H1 (cell line): ENCODE data around the gene NAT9. TPM values are rescaled to one million over a fixed set of nuclear protein-coding genes. Genes with fewer than 3 reads are reported as not detected.

Experiments
- CTCF ChIA-PET: fragments of 300-600 bp; sonication (Branson Sonifier 250); formaldehyde crosslinking; loops from one replicate; lab custom pipeline; 2021; ENCODE audit not compliant: partially characterized antibody; lab: Charles Lee
- POLR2A ChIA-PET: fragments of 300-600 bp; sonication (Branson Sonifier 250); formaldehyde crosslinking; loops from one replicate; lab custom pipeline; 2021; ENCODE audit warnings: inconsistent platforms; ENCODE audit not compliant: partially characterized antibody; lab: Charles Lee
- DNase-seq, 2 experiments: peaks; one replicate each; pipeline versions ENCODE4 v3.0.0 to v3.0.0-alpha.2; 2010 to 2022; ENCODE audit warnings: low spot score in 2 of 2, low read depth in 1 of 2, mixed read lengths in 1 of 2
- FAIRE-seq: peaks from 2 replicates; lab custom pipeline; 2011; peaks lifted over from hg19 to GRCh38; lab: Jason Lieb, UNC
- H2AFZ ChIP-seq: 2 replicates; pipeline ENCODE4 v1.8.1; 2012; ENCODE audit warnings: low read length, inconsistent platforms
- H2AK5ac ChIP-seq: 2 replicates; pipeline ENCODE4 v1.6.1; 2013; ENCODE audit warnings: low read depth, low read length
- H2BK120ac ChIP-seq: replicated peaks from 2 replicates; pipeline ENCODE3; 2013; ENCODE audit warnings: low read depth, low read length, inconsistent platforms
- H2BK12ac ChIP-seq: 2 replicates; pipeline ENCODE4 v1.6.1; 2013; ENCODE audit warnings: low read depth, low read length
- H2BK15ac ChIP-seq: 2 replicates; pipeline ENCODE4 v1.6.1; 2013; ENCODE audit warnings: low read length
- H2BK20ac ChIP-seq: 2 replicates; pipeline ENCODE4 v1.6.1; 2013; ENCODE audit warnings: low read length
- H2BK5ac ChIP-seq: 2 replicates; pipeline ENCODE4 v1.6.1; 2013; ENCODE audit warnings: low read depth, low read length
- H3K14ac ChIP-seq: 2 replicates; pipeline ENCODE4 v1.6.1; 2013; ENCODE audit warnings: inconsistent platforms; ENCODE audit not compliant: insufficient read length
- H3K18ac ChIP-seq: 2 replicates; pipeline ENCODE4 v1.6.1; 2013; ENCODE audit warnings: low read length; ENCODE audit errors: extremely low read depth
- H3K23ac ChIP-seq: 2 replicates; pipeline ENCODE4 v1.6.1; 2013; ENCODE audit warnings: inconsistent platforms; ENCODE audit not compliant: insufficient read length
- H3K23me2 ChIP-seq: 2 replicates; pipeline ENCODE4 v1.6.1; 2013; ENCODE audit warnings: low read depth, low read length
- H3K27ac ChIP-seq: 2 replicates; pipeline ENCODE4 v1.6.1; 2011; ENCODE audit warnings: low read depth, low read length, inconsistent platforms
- H3K27me3 ChIP-seq, 4 experiments: replicated peaks in 1 of 4; 1 replicate in 1 of 4; 2 replicates in 3 of 4; pipeline versions ENCODE4 v1.6.1 to v1.8.1; 2011 to 2013; ENCODE audit warnings: low read length in 3 of 4, mild to moderate bottlenecking in 3 of 4, inconsistent platforms in 2 of 4, mixed read lengths in 2 of 4, moderate library complexity in 1 of 4; ENCODE audit not compliant: control insufficient read depth in 3 of 4, insufficient read depth in 3 of 4; ENCODE audit errors: extremely low read depth in 1 of 4
- H3K36me3 ChIP-seq, 4 experiments: 2 replicates each; pipeline versions ENCODE4 v1.6.1 to v1.8.1; 2011 to 2013; ENCODE audit warnings: mild to moderate bottlenecking in 4 of 4, low read length in 3 of 4, moderate library complexity in 2 of 4, control low read depth in 1 of 4, inconsistent platforms in 1 of 4; ENCODE audit not compliant: insufficient read depth in 4 of 4, control insufficient read depth in 2 of 4
- H3K4ac ChIP-seq: replicated peaks from 2 replicates; pipeline ENCODE3; 2013; ENCODE audit warnings: low read length, low read depth, mixed read lengths, inconsistent platforms; ENCODE audit not compliant: insufficient read length
- H3K4me1 ChIP-seq, 4 experiments: replicated peaks in 1 of 4; 1 replicate in 1 of 4; 2 replicates in 3 of 4; pipeline versions ENCODE4 v1.6.1 to v1.8.1; 2011 to 2013; ENCODE audit warnings: low read length in 3 of 4, inconsistent platforms in 2 of 4, mixed read lengths in 1 of 4; ENCODE audit not compliant: insufficient read depth in 4 of 4, control insufficient read depth in 3 of 4
- H3K4me2 ChIP-seq, 2 experiments: 2 replicates each; pipeline versions ENCODE4 v1.6.1 to v1.8.1; 2011 to 2013; ENCODE audit warnings: low read depth in 2 of 2, low read length in 2 of 2, control low read depth in 1 of 2, inconsistent platforms in 1 of 2, mild to moderate bottlenecking in 1 of 2; ENCODE audit not compliant: insufficient read depth in 1 of 2
- H3K4me3 ChIP-seq, 4 experiments: fragments of 200-600, 300-600 bp in 1 of 4; sonication (generic), shearing (Covaris generic), sonication (Bioruptor Twin) in 1 of 4; 2 replicates each; pipeline versions ENCODE4 v1.5.1 to v1.8.1; 2011 to 2016; ENCODE audit warnings: low read length in 4 of 4, low read depth in 3 of 4, control low read depth in 2 of 4, inconsistent platforms in 2 of 4, mild to moderate bottlenecking in 2 of 4, mixed read lengths in 1 of 4, moderate library complexity in 1 of 4; ENCODE audit not compliant: insufficient read depth in 2 of 4; ENCODE audit errors: extremely low read depth in 1 of 4
- H3K56ac ChIP-seq: replicated peaks from 2 replicates; pipeline ENCODE3; 2013; ENCODE audit warnings: low read depth, mild to moderate bottlenecking, mixed read lengths, low read length, inconsistent platforms; ENCODE audit not compliant: insufficient read length
- H3K79me1 ChIP-seq: 2 replicates; pipeline ENCODE4 v1.6.1; 2013; ENCODE audit warnings: low read depth, low read length, control low read depth
- H3K79me2 ChIP-seq, 2 experiments: 2 replicates each; pipeline versions ENCODE4 v1.6.1 to v1.8.1; 2012 to 2013; ENCODE audit warnings: low read length in 2 of 2, mild to moderate bottlenecking in 2 of 2, inconsistent platforms in 1 of 2; ENCODE audit not compliant: insufficient read depth in 2 of 2, control insufficient read depth in 1 of 2
- H3K9ac ChIP-seq, 4 experiments: replicated peaks in 1 of 4; 1 replicate in 1 of 4; 2 replicates in 3 of 4; pipeline versions ENCODE4 v1.6.1 to v1.8.1; 2011 to 2013; ENCODE audit warnings: low read depth in 3 of 4, low read length in 3 of 4, control low read depth in 2 of 4, mild to moderate bottlenecking in 2 of 4, moderate library complexity in 2 of 4, inconsistent platforms in 1 of 4; ENCODE audit errors: extremely low read depth in 1 of 4
- H3K9me3 ChIP-seq, 2 experiments: 2 replicates each; pipeline versions ENCODE4 v1.6.1 to v1.8.1; 2012 to 2013; ENCODE audit warnings: mild to moderate bottlenecking in 2 of 2, moderate library complexity in 2 of 2, control low read depth in 1 of 2, inconsistent platforms in 1 of 2, low read depth in 1 of 2, low read length in 1 of 2, mixed read lengths in 1 of 2; ENCODE audit not compliant: insufficient read depth in 2 of 2
- H4K20me1 ChIP-seq, 2 experiments: replicated peaks in 1 of 2; 2 replicates each; pipeline versions ENCODE3 to v1.8.1; 2011 to 2013; ENCODE audit warnings: inconsistent platforms in 2 of 2, low read length in 2 of 2, mild to moderate bottlenecking in 1 of 2; ENCODE audit not compliant: insufficient read depth in 2 of 2, control insufficient read depth in 1 of 2
- H4K5ac ChIP-seq: 2 replicates; pipeline ENCODE4 v1.6.1; 2013; ENCODE audit warnings: low read length, low read depth, mixed read lengths, inconsistent platforms; ENCODE audit not compliant: insufficient read length
- H4K8ac ChIP-seq: 2 replicates; pipeline ENCODE4 v1.8.0; 2013; ENCODE audit warnings: mild to moderate bottlenecking, moderate library complexity, low read length, inconsistent platforms; ENCODE audit not compliant: insufficient read depth; ENCODE audit errors: extremely low read depth
- H4K91ac ChIP-seq: replicated peaks from 2 replicates; pipeline ENCODE3; 2013; ENCODE audit warnings: low read length, mixed read lengths, inconsistent platforms; ENCODE audit not compliant: insufficient read length
- RAD21 ChIP-seq, 2 experiments: IDR thresholded peaks in 1 of 2; conservative IDR thresholded peaks in 1 of 2; 2 replicates each; pipeline ENCODE4 v1.6.1; 2011; ENCODE audit warnings: low read depth in 2 of 2, low read length in 2 of 2, improper control_type of control experiment in 1 of 2, inconsistent platforms in 1 of 2, mild to moderate bottlenecking in 1 of 2, moderate library complexity in 1 of 2
- RNF2 ChIP-seq: fragments of 200-900, 300-1000 bp; sonication (generic); IDR thresholded peaks from 2 replicates; pipeline ENCODE4 v1.7.1; 2016; ENCODE audit warnings: borderline replicate concordance, low read depth, mild to moderate bottlenecking, antibody characterized with exemption, low read length; ENCODE audit not compliant: poor library complexity, severe bottlenecking; ENCODE audit errors: missing control alignments
- SIN3A ChIP-seq, 2 experiments: IDR thresholded peaks in 1 of 2; conservative IDR thresholded peaks in 1 of 2; 2 replicates each; pipeline ENCODE4 v1.6.1; 2011 to 2012; ENCODE audit warnings: low read length in 2 of 2, improper control_type of control experiment in 1 of 2, low read depth in 1 of 2, mild to moderate bottlenecking in 1 of 2
- TAF1 ChIP-seq: IDR thresholded peaks from 2 replicates; pipeline ENCODE4 v1.6.1; 2011; ENCODE audit warnings: mild to moderate bottlenecking, low read depth, low read length
- USF2 ChIP-seq: IDR thresholded peaks from 2 replicates; pipeline ENCODE4 v1.6.1; 2011; ENCODE audit warnings: low read length, improper control_type of control experiment
- WGBS, 2 experiments: shearing (Covaris generic) in 1 of 2; methylation state at CpG; one replicate each; pipeline versions ENCODE4 v1.1.6 to v1.1.7; 2013 to 2015; ENCODE audit warnings: low lambda C conversion rate in 2 of 2, mixed read lengths in 2 of 2, inconsistent platforms in 1 of 2, low coverage in 1 of 2, missing lambda C conversion rate in 1 of 2; ENCODE audit not compliant: insufficient replicate concordance in 2 of 2, insufficient coverage in 1 of 2, insufficient read length in 1 of 2; ENCODE audit errors: extremely low coverage in 1 of 2, missing lambda C conversion rate in 1 of 2; 5-methylcytosine and 5-hydroxymethylcytosine counted together
- polyA plus RNA-seq, 7 experiments: library from polyadenylated mRNA; depleted of rRNA in 3 of 7; stranded (reverse) in 5 of 7; unstranded in 2 of 7; fragments of >200 nt in 5 of 7; fragments of 200-250 nt in 2 of 7; gene quantifications; 1 replicate in 5 of 7; 2 replicates in 1 of 7; 4 replicates in 1 of 7; pipeline versions ENCODE4 v1.2.1 to v1.2.3, GENCODE V29; 2011 to 2013; ENCODE audit warnings: missing spikeins in 2 of 7, mixed read lengths in 2 of 7
- total RNA-seq: library from RNA; stranded (reverse); fragmentation: NEBNext Ultra II Directional; extraction: Animal tissue kit (Norgen Biotek cat#: 25700); gene quantifications from 2 replicates; pipeline ENCODE4 v1.2.1, GENCODE V29; 2021
- TF ChIP-seq, protein P1 (sequence below), 3 experiments: IDR thresholded peaks; 1 replicate in 2 of 3; 2 replicates in 1 of 3; pipeline versions ENCODE4 v1.5.1 to v1.6.1; 2011; ENCODE audit warnings: low read length in 3 of 3, mild to moderate bottlenecking in 3 of 3, inconsistent platforms in 2 of 3, low read depth in 1 of 3, moderate library complexity in 1 of 3; ENCODE audit not compliant: insufficient read depth in 1 of 3; ENCODE audit errors: control extremely low read depth in 1 of 3

Gene NAT9
- total and polyA plus RNA-seq, 2 of the 8 experiments (the other 6 are each of a cell fraction or from before 2014, with no cell fraction given), result 32.3 to 42.7 TPM

GRCh38 chr17:74780443-74781238 lies 4.5 kb upstream of the NAT9 start:
- Histone ChIP-seq H3K4ac (no peak overlapping the region), H2BK120ac (no peak overlapping the region), H2BK12ac (no peak overlapping the region), H3K4me1 (peaks cover 0 to 9% (median 4%) of the 10 kb centered on the region in 4 experiments; a peak in 5 of 7 replicates), H3K9me3 (no peaks in the 10 kb centered on the region), H2BK20ac (no peak overlapping the region), H3K9ac (no peak overlapping the region), H3K4me2 (no peak overlapping the region), H4K5ac (no peak overlapping the region), H2AK5ac (no peak overlapping the region), H4K20me1 (peaks cover 3 to 15% of the 10 kb centered on the region in 2 experiments), H3K4me3 (no peak overlapping the region), H3K14ac (no peak overlapping the region), H3K23me2 (peaks cover 5% of the 10 kb centered on the region), H4K8ac (no peak overlapping the region), H2AFZ (no peak overlapping the region), H2BK5ac (no peak overlapping the region), H3K23ac (no peak overlapping the region), H3K27ac (no peak overlapping the region), H3K27me3 (no peaks in the 10 kb centered on the region), H3K79me2 (peaks cover 0 to 17% of the 10 kb centered on the region in 2 experiments; a peak in 2 of 4 replicates), H4K91ac (no peak overlapping the region), H3K79me1 (peaks cover 18% of the 10 kb centered on the region), H2BK15ac (no peak overlapping the region), H3K36me3 (peaks cover 0 to 9% (median 0%) of the 10 kb centered on the region in 4 experiments; a peak in 3 of 8 replicates), H3K18ac (no peak overlapping the region), H3K56ac (no peak overlapping the region)
- WGBS, 2 experiments, result 78% methylated on average over 7 of the region's 7 CpGs; no CpG with 5 or more reads in 1 of the 2 experiments
- DNase-seq (no peak), FAIRE-seq (no peak)
- TF ChIP-seq SIN3A (conservative IDR thresholded peaks at IDR 0.05 in 1 of 2, IDR thresholded peaks at IDR 0.05 in 1 of 2; ENCODE audit: low read depth in 1 of 2, low read length in 2 of 2) (peak in 1 of 2 experiments; percentile 65; a peak in 1 of 4 replicates), RNF2 (no peak), USF2 (no peak), RAD21 (IDR thresholded peaks at IDR 0.05 in 1 of 2, conservative IDR thresholded peaks at IDR 0.05 in 1 of 2; ENCODE audit: low read depth in 2 of 2, low read length in 2 of 2) (peak; percentile 56 to 65), TAF1 (no peak)
- TF ChIP-seq, protein P1, sequence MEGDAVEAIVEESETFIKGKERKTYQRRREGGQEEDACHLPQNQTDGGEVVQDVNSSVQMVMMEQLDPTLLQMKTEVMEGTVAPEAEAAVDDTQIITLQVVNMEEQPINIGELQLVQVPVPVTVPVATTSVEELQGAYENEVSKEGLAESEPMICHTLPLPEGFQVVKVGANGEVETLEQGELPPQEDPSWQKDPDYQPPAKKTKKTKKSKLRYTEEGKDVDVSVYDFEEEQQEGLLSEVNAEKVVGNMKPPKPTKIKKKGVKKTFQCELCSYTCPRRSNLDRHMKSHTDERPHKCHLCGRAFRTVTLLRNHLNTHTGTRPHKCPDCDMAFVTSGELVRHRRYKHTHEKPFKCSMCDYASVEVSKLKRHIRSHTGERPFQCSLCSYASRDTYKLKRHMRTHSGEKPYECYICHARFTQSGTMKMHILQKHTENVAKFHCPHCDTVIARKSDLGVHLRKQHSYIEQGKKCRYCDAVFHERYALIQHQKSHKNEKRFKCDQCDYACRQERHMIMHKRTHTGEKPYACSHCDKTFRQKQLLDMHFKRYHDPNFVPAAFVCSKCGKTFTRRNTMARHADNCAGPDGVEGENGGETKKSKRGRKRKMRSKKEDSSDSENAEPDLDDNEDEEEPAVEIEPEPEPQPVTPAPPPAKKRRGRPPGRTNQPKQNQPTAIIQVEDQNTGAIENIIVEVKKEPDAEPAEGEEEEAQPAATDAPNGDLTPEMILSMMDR (IDR thresholded peaks at IDR 0.05; ENCODE audit: control extremely low read depth in 1 of 3, insufficient read depth in 1 of 3, low read depth in 1 of 3, low read length in 3 of 3), result peak; percentile 62 to 92 (median 70)
- CTCF ChIA-PET, result interaction anchor here (0.6 to 99.6 kb wide), 20 partner anchors 10 to 254 kb away, joined by 3 to 2981 read pairs (median 7); partner anchors contain the start of genes FDXR, GRIN2C, NHERF1 and RAB37
- POLR2A ChIA-PET, result interaction anchor here (1.1 kb wide), 1 partner anchor 34 kb away, joined by 4 read pairs; no protein-coding TSS in a partner anchor
